Karpas-422 (cell line): ENCODE measurements around the gene ATP1B2. TPM values are rescaled to one million over a fixed set of nuclear protein-coding genes. Genes with fewer than 3 reads are reported as not detected.

ENCODE experiments used
- DNase-seq: peaks from one replicate; pipeline ENCODE4 v3.0.0-alpha.2; 2015
- H2AFZ ChIP-seq: fragments of 200-600 bp; sonication (generic); 2 replicates; pipeline ENCODE4 v1.6.1; 2014; ENCODE audit warnings: antibody characterized with exemption, low read length, mixed read lengths
- H3K27ac ChIP-seq: fragments of 200-600 bp; sonication (generic); 2 replicates; pipeline ENCODE4 v1.5.1; 2014; ENCODE audit warnings: mild to moderate bottlenecking, low read length, moderate library complexity
- H3K27me3 ChIP-seq: fragments of 200-600 bp; sonication (generic); 2 replicates; pipeline ENCODE4 v1.6.1; 2014; ENCODE audit warnings: low read length, mixed read lengths
- H3K36me3 ChIP-seq: fragments of 200-600 bp; sonication (generic); 2 replicates; pipeline ENCODE4 v1.6.1; 2014; ENCODE audit warnings: low read length, mixed read lengths; ENCODE audit not compliant: insufficient read depth
- H3K4me1 ChIP-seq: fragments of 200-600 bp; sonication (generic); 2 replicates; pipeline ENCODE4 v1.6.1; 2014; ENCODE audit warnings: mild to moderate bottlenecking, low read length, mixed read lengths
- H3K4me2 ChIP-seq: fragments of 200-600 bp; sonication (generic); 2 replicates; pipeline ENCODE4 v1.6.1; 2014; ENCODE audit warnings: low read length, low read depth, mild to moderate bottlenecking; ENCODE audit not compliant: poor library complexity, severe bottlenecking
- H3K4me3 ChIP-seq: fragments of 200-600 bp; sonication (generic); 2 replicates; pipeline ENCODE4 v1.5.1; 2014; ENCODE audit warnings: mild to moderate bottlenecking, antibody characterized with exemption, low read length, mixed read lengths
- H3K79me2 ChIP-seq: fragments of 200-600 bp; sonication (generic); 2 replicates; pipeline ENCODE4 v1.6.1; 2014; ENCODE audit warnings: mild to moderate bottlenecking, low read length, mixed read lengths
- H3K9ac ChIP-seq: fragments of 200-600 bp; sonication (generic); 2 replicates; pipeline ENCODE4 v1.6.0; 2014; ENCODE audit warnings: low read length
- H3K9me2 ChIP-seq: fragments of 200-600 bp; sonication (generic), shearing (Covaris generic); replicated peaks from 2 replicates; pipeline ENCODE4 v1.6.0; 2014; ENCODE audit warnings: mild to moderate bottlenecking, low read length, moderate library complexity; ENCODE audit not compliant: insufficient read depth
- H3K9me3 ChIP-seq: fragments of 300-700, 200-600 bp; sonication (generic); 2 replicates; pipeline ENCODE4 v1.6.1; 2014; ENCODE audit warnings: low read length, mixed read lengths
- H4K20me1 ChIP-seq: fragments of 200-600 bp; sonication (generic); 2 replicates; pipeline ENCODE4 v1.6.1; 2014; ENCODE audit warnings: mild to moderate bottlenecking, antibody characterized with exemption, low read length, low read depth; ENCODE audit not compliant: insufficient read depth
- total RNA-seq: library from RNA; depleted of rRNA; stranded (reverse); fragments of >200 nt; shearing (Covaris generic); gene quantifications from 2 replicates; pipeline ENCODE4 v1.2.3, GENCODE V29; 2014; ENCODE audit warnings: low replicate concordance

ATP1B2 gene
- total RNA-seq, 1 experiment from 2014 or later: not detected

GRCh38 chr17:7655541-7655840 lies 4.8 kb downstream of the ATP1B2 start:
- Histone ChIP-seq H3K4me3 (no peak overlapping the region), H2AFZ (no peak overlapping the region), H3K79me2 (no peaks in the 10 kb centered on the region), H3K9ac (no peak overlapping the region), H3K36me3 (no peaks in the 10 kb centered on the region), H3K4me2 (no peak overlapping the region), H3K27me3 (no peaks in the 10 kb centered on the region), H3K9me2 (no peaks in the 10 kb centered on the region), H3K4me1 (peaks cover 8% of the 10 kb centered on the region), H4K20me1 (0 out of 2 replicates have a peak, but pooled peaks cover 4% of the 10 kb centered on the region), H3K9me3 (no peaks in the 10 kb centered on the region), H3K27ac (no peak overlapping the region)
- peak; percentile 53 for DNase-seq

GRCh38 chr17:7656958-7657609 lies 6.4 kb downstream of the ATP1B2 start:
- no peak overlapping the region for H2AFZ ChIP-seq
- no peaks in the 10 kb centered on the region for H3K9me2 ChIP-seq
- no peaks in the 10 kb centered on the region for H3K27me3 ChIP-seq
- no peaks in the 10 kb centered on the region for H3K4me1 ChIP-seq
- H3K9me3 ChIP-seq: no peaks in the 10 kb centered on the region
- no peaks in the 10 kb centered on the region for H4K20me1 ChIP-seq
- DNase-seq: no peak
- no peak overlapping the region for H3K4me2 ChIP-seq
- H3K9ac ChIP-seq: no peak overlapping the region
- H3K79me2 ChIP-seq: no peaks in the 10 kb centered on the region
- no peaks in the 10 kb centered on the region for H3K36me3 ChIP-seq
- H3K4me3 ChIP-seq: no peak overlapping the region
- no peak overlapping the region for H3K27ac ChIP-seq

- DNase-seq: no peak
- no peaks in the 10 kb centered on the region for H3K79me2 ChIP-seq
- no peak overlapping the region for H3K4me3 ChIP-seq
- H3K36me3 ChIP-seq: peaks cover 9% of the 10 kb centered on the region; the same call in 1 of the 2 replicates
- no peaks in the 10 kb centered on the region for H3K4me1 ChIP-seq
- no peak overlapping the region for H3K27ac ChIP-seq
- no peaks in the 10 kb centered on the region for H3K9me3 ChIP-seq
- no peak overlapping the region for H2AFZ ChIP-seq
- H3K4me2 ChIP-seq: no peak overlapping the region
- no peaks in the 10 kb centered on the region for H3K27me3 ChIP-seq
- H3K9me2 ChIP-seq: no peaks in the 10 kb centered on the region
- no peak overlapping the region for H3K9ac ChIP-seq
- no peaks in the 10 kb centered on the region for H4K20me1 ChIP-seq
Observed at GRCh38 chr17:7667656-7668406, 17.1 kb downstream of the ATP1B2 start.

GRCh38 chr17:7668482-7668881 lies 17.8 kb downstream of the ATP1B2 start:
- no peak overlapping the region for H3K9ac ChIP-seq
- H4K20me1 ChIP-seq: no peaks in the 10 kb centered on the region
- H3K9me2 ChIP-seq: no peaks in the 10 kb centered on the region
- no peak overlapping the region for H3K27ac ChIP-seq
- no peak overlapping the region for H2AFZ ChIP-seq
- H3K4me2 ChIP-seq: no peak overlapping the region
- H3K79me2 ChIP-seq: no peaks in the 10 kb centered on the region
- H3K36me3 ChIP-seq: peaks cover 11% of the 10 kb centered on the region
- H3K27me3 ChIP-seq: no peaks in the 10 kb centered on the region
- no peak for DNase-seq
- 0 out of 2 replicates have a peak, but pooled peaks cover 1% of the 10 kb centered on the region for H3K9me3 ChIP-seq
- H3K4me3 ChIP-seq: no peak overlapping the region
- no peaks in the 10 kb centered on the region for H3K4me1 ChIP-seq

GRCh38 chr17:7673239-7673638 lies 22.5 kb downstream of the ATP1B2 start:
- Histone ChIP-seq H3K9me3 (0 out of 2 replicates have a peak, but pooled peaks cover 6% of the 10 kb centered on the region), H3K4me3 (no peak overlapping the region), H3K27ac (no peak overlapping the region), H3K9me2 (no peaks in the 10 kb centered on the region), H3K4me2 (no peak overlapping the region), H3K27me3 (no peaks in the 10 kb centered on the region), H3K79me2 (0 out of 2 replicates have a peak, but pooled peaks cover 2% of the 10 kb centered on the region), H3K4me1 (no peaks in the 10 kb centered on the region), H3K9ac (no peak overlapping the region), H3K36me3 (peaks cover 39% of the 10 kb centered on the region), H2AFZ (no peak overlapping the region), H4K20me1 (no peaks in the 10 kb centered on the region)
- DNase-seq: peak; percentile 83

- DNase-seq: no peak
- no peaks in the 10 kb centered on the region for H3K9me2 ChIP-seq
- peaks cover 4% of the 10 kb centered on the region for H3K79me2 ChIP-seq
- H2AFZ ChIP-seq: no peak overlapping the region
- no peak overlapping the region for H3K27ac ChIP-seq
- H3K9ac ChIP-seq: no peak overlapping the region
- H3K4me3 ChIP-seq: no peak overlapping the region
- no peaks in the 10 kb centered on the region for H3K4me1 ChIP-seq
- no peaks in the 10 kb centered on the region for H3K27me3 ChIP-seq
- H4K20me1 ChIP-seq: no peaks in the 10 kb centered on the region
- peaks cover 33% of the 10 kb centered on the region for H3K36me3 ChIP-seq
- H3K9me3 ChIP-seq: 0 out of 2 replicates have a peak, but pooled peaks cover 6% of the 10 kb centered on the region
- no peak overlapping the region for H3K4me2 ChIP-seq
Observed at GRCh38 chr17:7674934-7675333, 24.2 kb downstream of the ATP1B2 start.

- Histone ChIP-seq H3K4me2 (no peak overlapping the region), H4K20me1 (no peaks in the 10 kb centered on the region), H3K9ac (no peak overlapping the region)
Observed at GRCh38 chr17:7676533-7676932, 25.8 kb downstream of the ATP1B2 start.

GRCh38 chr17:7677388-7678067 lies 26.8 kb downstream of the ATP1B2 start:
- H3K36me3 ChIP-seq: peaks cover 30% of the 10 kb centered on the region

More at GRCh38 chr17:7676533-7676932, 25.8 kb downstream of the ATP1B2 start:
- peaks cover 33% of the 10 kb centered on the region for H3K36me3 ChIP-seq
- H3K27ac ChIP-seq: no peak overlapping the region
- H3K9me3 ChIP-seq: 0 out of 2 replicates have a peak, but pooled peaks cover 6% of the 10 kb centered on the region
- no peaks in the 10 kb centered on the region for H3K27me3 ChIP-seq
- no peak overlapping the region for H2AFZ ChIP-seq
- H3K4me3 ChIP-seq: no peak overlapping the region
- H3K79me2 ChIP-seq: peaks cover 9% of the 10 kb centered on the region
- no peaks in the 10 kb centered on the region for H3K9me2 ChIP-seq
- DNase-seq: peak; percentile 43
- no peaks in the 10 kb centered on the region for H3K4me1 ChIP-seq

More at GRCh38 chr17:7677388-7678067, 26.8 kb downstream of the ATP1B2 start:
- H3K4me1 ChIP-seq: no peaks in the 10 kb centered on the region
- no peak overlapping the region for H3K9ac ChIP-seq
- no peaks in the 10 kb centered on the region for H4K20me1 ChIP-seq
- H3K27ac ChIP-seq: no peak overlapping the region
- no peaks in the 10 kb centered on the region for H3K9me2 ChIP-seq
- H3K9me3 ChIP-seq: 0 out of 2 replicates have a peak, but pooled peaks cover 6% of the 10 kb centered on the region
- H3K4me3 ChIP-seq: no peak overlapping the region
- H3K4me2 ChIP-seq: no peak overlapping the region
- no peaks in the 10 kb centered on the region for H3K27me3 ChIP-seq
- no peak overlapping the region for H2AFZ ChIP-seq
- no peak for DNase-seq
- H3K79me2 ChIP-seq: peaks cover 12% of the 10 kb centered on the region
